ENCODE measurements around the gene SIM2. TPM values are rescaled to one million over a fixed set of nuclear protein-coding genes. Genes with fewer than 3 reads are reported as not detected.

The SIM2 gene
- total and polyA plus RNA-seq, 2 of the 13 experiments (the other 11 are each of a cell fraction or from before 2014, with no cell fraction given): 0.36 to 0.53 TPM

- no peak for TF ChIP-seq ZNF407 (CRISPR knock-in tag; IDR thresholded peaks at IDR 0.05; ENCODE audit: not compliant biosample characterization)
Measured at GRCh38 chr21:36768496-36768895, 69.6 kb downstream of the SIM2 start (continued).

- no peak for ATAC-seq
- CTCF ChIA-PET (ENCODE audit: low intra/inter-chr PET ratio, low total read pairs): no interaction called here
- TF ChIP-seq ISX (CRISPR knock-in tag; conservative IDR thresholded peaks at IDR 0.05) (no peak), CENPX (CRISPR knock-in tag; IDR thresholded peaks at IDR 0.05) (no peak), YY1 (IDR thresholded peaks at IDR 0.05; ENCODE audit: insufficient read depth, insufficient replicate concordance, low read depth, low read length) (no peak), ZSCAN30 (CRISPR knock-in tag; IDR thresholded peaks at IDR 0.05) (no peak), ZNF10 (CRISPR knock-in tag; IDR thresholded peaks at IDR 0.05; ENCODE audit: borderline replicate concordance, low read depth) (no peak), MBNL3 (CRISPR knock-in tag; conservative IDR thresholded peaks at IDR 0.05) (no peak), MLLT10 (CRISPR knock-in tag; IDR thresholded peaks at IDR 0.05) (no peak), CHD4 (IDR thresholded peaks at IDR 0.05; ENCODE audit: borderline replicate concordance, low read length) (no peak)
- TF ChIP-seq, protein P1, sequence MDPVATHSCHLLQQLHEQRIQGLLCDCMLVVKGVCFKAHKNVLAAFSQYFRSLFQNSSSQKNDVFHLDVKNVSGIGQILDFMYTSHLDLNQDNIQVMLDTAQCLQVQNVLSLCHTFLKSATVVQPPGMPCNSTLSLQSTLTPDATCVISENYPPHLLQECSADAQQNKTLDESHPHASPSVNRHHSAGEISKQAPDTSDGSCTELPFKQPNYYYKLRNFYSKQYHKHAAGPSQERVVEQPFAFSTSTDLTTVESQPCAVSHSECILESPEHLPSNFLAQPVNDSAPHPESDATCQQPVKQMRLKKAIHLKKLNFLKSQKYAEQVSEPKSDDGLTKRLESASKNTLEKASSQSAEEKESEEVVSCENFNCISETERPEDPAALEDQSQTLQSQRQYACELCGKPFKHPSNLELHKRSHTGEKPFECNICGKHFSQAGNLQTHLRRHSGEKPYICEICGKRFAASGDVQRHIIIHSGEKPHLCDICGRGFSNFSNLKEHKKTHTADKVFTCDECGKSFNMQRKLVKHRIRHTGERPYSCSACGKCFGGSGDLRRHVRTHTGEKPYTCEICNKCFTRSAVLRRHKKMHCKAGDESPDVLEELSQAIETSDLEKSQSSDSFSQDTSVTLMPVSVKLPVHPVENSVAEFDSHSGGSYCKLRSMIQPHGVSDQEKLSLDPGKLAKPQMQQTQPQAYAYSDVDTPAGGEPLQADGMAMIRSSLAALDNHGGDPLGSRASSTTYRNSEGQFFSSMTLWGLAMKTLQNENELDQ (CRISPR knock-in tag; IDR thresholded peaks at IDR 0.05; ENCODE audit: borderline replicate concordance): no peak
Measured at GRCh38 chr21:36769051-36769839, 70.3 kb downstream of the SIM2 start.

More at GRCh38 chr21:36769051-36769839, 70.3 kb downstream of the SIM2 start:
- peaks cover 0 to 1% of the 10 kb centered on the region in 2 experiments; a peak in 1 of 5 replicates for H3K36me3 ChIP-seq (replicated peaks in 1 of 2; ENCODE audit: control insufficient read depth in 1 of 2, insufficient read depth in 2 of 2, low read length in 2 of 2)
- no peaks in the 10 kb centered on the region for H3K27me3 ChIP-seq (ENCODE audit: control insufficient read depth in 1 of 2, insufficient read depth in 2 of 2, low read length in 2 of 2)
- no peak for FAIRE-seq
- H3K9ac ChIP-seq (ENCODE audit: insufficient read depth, low read depth, low read length): no peak overlapping the region
- H3K79me2 ChIP-seq (ENCODE audit: insufficient read depth, low read length): no peaks in the 10 kb centered on the region
- intact Hi-C loops (cut with micrococcal nuclease; ENCODE audit: unreplicated experiment): no loop called here
- no peak overlapping the region for H3K4me3 ChIP-seq (replicated peaks in 1 of 3; ENCODE audit: insufficient read depth in 1 of 3, low read depth in 2 of 3, low read length in 3 of 3)
- no peak overlapping the region for H2AFZ ChIP-seq (ENCODE audit: low read length)
- no peaks in the 10 kb centered on the region for H3K9me3 ChIP-seq (ENCODE audit: low read length)
- no peak overlapping the region for H3K27ac ChIP-seq (ENCODE audit: extremely low read length, insufficient read depth, low read length)
- POLR2A ChIA-PET: no interaction called here
- no peak overlapping the region for H3K4me2 ChIP-seq (ENCODE audit: low read depth, low read length)
- BruUV-seq (replicated peaks): no TSS peak
- in situ Hi-C loops (cut with HindIII; ENCODE audit: extremely low pct_ligation_motif_present, low pct_unique_long_range_greater_than_20kb): no loop called here
- 91% methylated on average over 8 of the region's 8 CpGs for WGBS (ENCODE audit: low lambda C conversion rate)
- peaks cover 14% of the 10 kb centered on the region for H3K4me1 ChIP-seq (ENCODE audit: insufficient read depth, low read length)
- no peaks in the 10 kb centered on the region for H4K20me1 ChIP-seq (ENCODE audit: insufficient read depth, low read length)
- no peak for DNase-seq (ENCODE audit: low spot score)

Measured in HepG2 (cell line).